Astrocyte (in vitro differentiated cells and primary cell): ENCODE measurements around the gene THRA. TPM values are rescaled to one million over a fixed set of nuclear protein-coding genes. Genes with fewer than 3 reads are reported as not detected.

Source experiments
- DNase-seq: peaks from one replicate; pipeline ENCODE4 v3.0.0-alpha.2; 2010; ENCODE audit warnings: low read depth
- FAIRE-seq: peaks from 2 replicates; lab custom pipeline; 2011; peaks lifted over from hg19 to GRCh38; lab: Jason Lieb, UNC
- H2AFZ ChIP-seq: 2 replicates; pipeline ENCODE4 v1.6.0; 2012; ENCODE audit warnings: low read depth, low read length, inconsistent platforms
- H3K27ac ChIP-seq: 2 replicates; pipeline ENCODE4 v1.5.1; 2011; ENCODE audit warnings: low read depth, low read length, inconsistent platforms
- H3K27me3 ChIP-seq: 2 replicates; pipeline ENCODE4 v1.6.0; 2011; ENCODE audit warnings: low read length, inconsistent platforms; ENCODE audit not compliant: insufficient read depth
- H3K36me3 ChIP-seq: 2 replicates; pipeline ENCODE4 v1.5.1; 2011; ENCODE audit warnings: low read length, inconsistent platforms; ENCODE audit not compliant: insufficient read depth
- H3K4me1 ChIP-seq: 2 replicates; pipeline ENCODE4 v1.5.1; 2011; ENCODE audit warnings: low read length, inconsistent platforms; ENCODE audit not compliant: insufficient read depth
- H3K4me2 ChIP-seq: 2 replicates; pipeline ENCODE4 v1.6.0; 2012; ENCODE audit warnings: low read length, inconsistent platforms
- H3K4me3 ChIP-seq: 2 replicates; pipeline ENCODE4 v1.5.1; 2011; ENCODE audit warnings: low read depth, mild to moderate bottlenecking, low read length, inconsistent platforms; ENCODE audit not compliant: insufficient read depth
- H3K79me2 ChIP-seq: 2 replicates; pipeline ENCODE4 v1.6.0; 2012; ENCODE audit warnings: mild to moderate bottlenecking, low read length, inconsistent platforms; ENCODE audit not compliant: insufficient read depth
- H3K9ac ChIP-seq: 2 replicates; pipeline ENCODE4 v1.6.0; 2012; ENCODE audit warnings: mild to moderate bottlenecking, low read length, inconsistent platforms
- H3K9me3 ChIP-seq: 2 replicates; pipeline ENCODE4 v1.5.1; 2012; ENCODE audit warnings: low read depth, mild to moderate bottlenecking, low read length, inconsistent platforms; ENCODE audit not compliant: insufficient read depth
- H4K20me1 ChIP-seq: 2 replicates; pipeline ENCODE4 v1.6.0; 2012; ENCODE audit warnings: low read length, inconsistent platforms; ENCODE audit not compliant: insufficient read depth
- H3K27ac Mint-ChIP-seq: one replicate; pipeline ENCODE4 v1.8.0; 2021; ENCODE audit warnings: mild to moderate bottlenecking, mixed read lengths; ENCODE audit not compliant: unreplicated experiment
- H3K27me3 Mint-ChIP-seq: one replicate; pipeline ENCODE4 v1.8.0; 2021; ENCODE audit warnings: low read depth, mixed read lengths; ENCODE audit not compliant: unreplicated experiment
- H3K36me3 Mint-ChIP-seq: one replicate; pipeline ENCODE4 v1.8.0; 2021; ENCODE audit warnings: low read depth, mixed read lengths; ENCODE audit not compliant: unreplicated experiment
- H3K4me1 Mint-ChIP-seq: one replicate; pipeline ENCODE4 v1.8.0; 2021; ENCODE audit warnings: low read depth, mixed read lengths; ENCODE audit not compliant: unreplicated experiment
- H3K4me3 Mint-ChIP-seq: one replicate; pipeline ENCODE4 v1.8.0; 2021; ENCODE audit warnings: mild to moderate bottlenecking, moderate library complexity, mixed read lengths; ENCODE audit not compliant: unreplicated experiment
- H3K9me3 Mint-ChIP-seq: one replicate; pipeline ENCODE4 v1.8.0; 2021; ENCODE audit warnings: mild to moderate bottlenecking, mixed read lengths; ENCODE audit not compliant: unreplicated experiment
- EZH2 ChIP-seq: IDR thresholded peaks from 2 replicates; pipeline ENCODE4 v1.6.1; 2012; ENCODE audit warnings: mild to moderate bottlenecking, low read length, inconsistent platforms; ENCODE audit not compliant: insufficient read depth
- total RNA-seq: library from RNA; stranded (reverse); gene quantifications from 2 replicates; pipeline ENCODE4 v1.2.1, GENCODE V29; 2021
- TF ChIP-seq, protein P1 (sequence below): IDR thresholded peaks from 2 replicates; pipeline ENCODE4 v1.5.1; 2011; ENCODE audit warnings: low read depth, mild to moderate bottlenecking, inconsistent platforms, low read length, moderate library complexity; ENCODE audit not compliant: insufficient read depth

The THRA gene
- total RNA-seq, 1 donor from 2014 or later = 16.7 TPM

DNA sequence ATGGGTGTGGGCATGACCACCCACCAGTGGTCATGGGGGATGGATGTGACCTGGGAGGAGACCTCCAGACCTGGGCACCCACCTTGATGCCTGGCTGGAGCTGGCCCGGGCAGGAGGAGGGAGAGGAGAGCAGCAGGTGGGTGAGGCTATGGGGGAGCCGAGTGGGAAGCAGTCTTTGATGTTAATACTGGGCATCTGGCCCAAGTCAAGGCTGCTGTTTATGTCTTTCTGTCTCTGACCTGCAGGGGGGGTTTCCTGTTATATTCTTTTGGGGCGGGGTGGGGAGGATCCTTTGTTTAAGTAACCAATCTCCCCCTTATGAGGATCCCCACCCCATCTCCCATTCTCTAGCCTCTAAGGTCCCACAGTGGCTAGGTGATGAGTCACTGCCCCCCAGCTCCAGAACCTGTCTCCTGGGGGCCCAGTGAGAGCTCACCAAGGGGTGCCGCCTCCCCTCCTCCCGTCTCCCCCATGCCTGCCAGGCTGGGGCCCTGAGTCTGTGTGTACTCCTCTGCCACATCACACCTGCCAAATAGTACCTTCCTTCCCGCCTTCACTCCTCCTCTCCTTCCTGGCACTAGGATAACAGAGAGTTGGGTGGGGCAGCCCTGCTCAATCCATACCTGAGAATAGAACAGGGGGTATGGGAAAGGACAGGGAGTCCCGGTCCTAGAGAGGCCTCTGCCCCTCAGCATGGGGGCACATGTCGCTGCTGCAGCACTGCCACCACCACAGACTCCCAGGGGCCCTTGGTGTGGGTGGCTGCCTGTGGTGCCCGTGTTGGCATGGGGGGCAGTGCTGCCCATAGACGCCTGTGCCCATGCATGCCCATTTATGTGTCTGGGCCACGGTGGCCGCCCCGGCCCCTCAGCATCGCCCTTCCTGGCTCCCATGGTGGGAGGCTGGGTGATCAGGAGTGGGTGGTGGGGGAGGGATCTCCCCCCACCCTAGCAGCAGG, 7.3 kb downstream of the THRA start:
- Histone ChIP-seq H3K9ac (no peak overlapping the region), H3K36me3 (no peaks in the 10 kb centered on the region), H3K4me1 (peaks cover 53% of the 10 kb centered on the region), H2AFZ (no peak overlapping the region), H3K27me3 (no peaks in the 10 kb centered on the region), H3K27ac (no peak overlapping the region), H4K20me1 (peaks cover 25% of the 10 kb centered on the region), H3K9me3 (no peaks in the 10 kb centered on the region), H3K79me2 (peaks cover 36% of the 10 kb centered on the region), H3K4me2 (peak overlapping the region; percentile 83), H3K4me3 (no peak overlapping the region)
- peaks cover 1% of the 10 kb centered on the region for H3K9me3 Mint-ChIP-seq
- peak overlapping the region; percentile 29 for H3K27ac Mint-ChIP-seq
- peaks cover 46% of the 10 kb centered on the region for H3K4me1 Mint-ChIP-seq
- peaks cover 3% of the 10 kb centered on the region for H3K36me3 Mint-ChIP-seq
- H3K27me3 Mint-ChIP-seq = peaks cover 2% of the 10 kb centered on the region
- TF ChIP-seq EZH2 = no peak
- TF ChIP-seq, protein P1, sequence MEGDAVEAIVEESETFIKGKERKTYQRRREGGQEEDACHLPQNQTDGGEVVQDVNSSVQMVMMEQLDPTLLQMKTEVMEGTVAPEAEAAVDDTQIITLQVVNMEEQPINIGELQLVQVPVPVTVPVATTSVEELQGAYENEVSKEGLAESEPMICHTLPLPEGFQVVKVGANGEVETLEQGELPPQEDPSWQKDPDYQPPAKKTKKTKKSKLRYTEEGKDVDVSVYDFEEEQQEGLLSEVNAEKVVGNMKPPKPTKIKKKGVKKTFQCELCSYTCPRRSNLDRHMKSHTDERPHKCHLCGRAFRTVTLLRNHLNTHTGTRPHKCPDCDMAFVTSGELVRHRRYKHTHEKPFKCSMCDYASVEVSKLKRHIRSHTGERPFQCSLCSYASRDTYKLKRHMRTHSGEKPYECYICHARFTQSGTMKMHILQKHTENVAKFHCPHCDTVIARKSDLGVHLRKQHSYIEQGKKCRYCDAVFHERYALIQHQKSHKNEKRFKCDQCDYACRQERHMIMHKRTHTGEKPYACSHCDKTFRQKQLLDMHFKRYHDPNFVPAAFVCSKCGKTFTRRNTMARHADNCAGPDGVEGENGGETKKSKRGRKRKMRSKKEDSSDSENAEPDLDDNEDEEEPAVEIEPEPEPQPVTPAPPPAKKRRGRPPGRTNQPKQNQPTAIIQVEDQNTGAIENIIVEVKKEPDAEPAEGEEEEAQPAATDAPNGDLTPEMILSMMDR = peak; percentile 6
- DNase-seq (peak; percentile 21), FAIRE-seq (no peak)
- H3K4me3 Mint-ChIP-seq = no peak overlapping the region

DNA sequence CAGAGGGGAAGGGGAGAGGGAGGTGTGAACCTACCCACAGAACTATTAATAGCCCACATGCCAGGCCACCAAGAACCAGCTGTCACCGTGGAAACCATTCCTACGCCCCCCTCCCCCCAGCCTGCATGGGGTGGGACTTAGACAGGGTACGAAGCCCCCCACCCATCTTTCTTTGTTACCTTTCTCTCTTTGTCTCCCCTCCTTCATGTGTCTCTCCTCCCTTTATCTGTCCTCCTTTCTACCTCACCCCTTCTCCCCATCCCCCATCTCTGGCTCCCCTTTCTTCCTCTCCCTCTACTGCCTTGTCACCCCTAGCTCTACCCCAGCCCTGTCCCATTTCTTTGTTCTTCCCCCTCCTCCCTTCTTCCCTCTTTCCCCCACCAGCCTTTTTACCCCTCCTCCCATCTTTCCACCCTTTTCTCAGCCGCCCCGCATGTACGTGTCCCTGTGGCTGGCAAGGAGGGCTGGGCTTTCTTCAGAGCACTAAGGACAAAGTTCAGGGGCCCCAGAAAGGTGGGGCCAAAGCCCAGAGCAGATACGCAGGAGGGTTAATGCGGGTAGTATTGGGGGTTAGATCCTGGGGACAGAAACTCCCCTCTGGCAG, 8.0 kb downstream of the THRA start:
- Histone ChIP-seq H4K20me1 (peaks cover 30% of the 10 kb centered on the region), H2AFZ (no peak overlapping the region), H3K4me3 (no peak overlapping the region), H3K79me2 (peaks cover 35% of the 10 kb centered on the region), H3K36me3 (no peaks in the 10 kb centered on the region), H3K9ac (no peak overlapping the region), H3K4me2 (peak overlapping the region; percentile 38), H3K27me3 (no peaks in the 10 kb centered on the region), H3K27ac (no peak overlapping the region), H3K4me1 (peaks cover 53% of the 10 kb centered on the region), H3K9me3 (no peaks in the 10 kb centered on the region)
- DNase-seq (no peak), FAIRE-seq (no peak)
- H3K27me3 Mint-ChIP-seq = peaks cover 2% of the 10 kb centered on the region
- H3K27ac Mint-ChIP-seq = peak overlapping the region; percentile 26
- H3K4me3 Mint-ChIP-seq = peak overlapping the region; percentile 57
- peaks cover 1% of the 10 kb centered on the region for H3K9me3 Mint-ChIP-seq
- H3K36me3 Mint-ChIP-seq = peaks cover 6% of the 10 kb centered on the region
- no peak for TF ChIP-seq EZH2
- TF ChIP-seq, protein P1 = no peak
- H3K4me1 Mint-ChIP-seq = peaks cover 49% of the 10 kb centered on the region
